SK-N-SH treated with all-trans-retinoic acid at 6 μM for 48 hours (cell line): Measurements from ENCODE around the gene ALOX15.
"Not testable (repeated sequence)": the region's sequence is repeated elsewhere in the genome, so short reads cannot be mapped to it uniquely, and the experiment has no call there.

ENCODE experiments used
- ATAC-seq: fragments of 200-7000 bp; cut with Tn5 transposase; 3 replicates; pipeline ENCODE4 v1.9.1; 2020; ENCODE audit warnings: mild to moderate bottlenecking, moderate library complexity
- ARNTL ChIP-seq: fragments of 450-650 bp; formaldehyde crosslinking; IDR thresholded peaks from 2 replicates; pipeline ENCODE4 v1.5.0; 2020; ENCODE audit warnings: low read depth, mild to moderate bottlenecking, moderate library complexity, borderline replicate concordance
- BACH2 ChIP-seq: fragments of 250-450 bp; sonication (Bioruptor Pico); IDR thresholded peaks from 2 replicates; pipeline ENCODE4 v1.9.0; 2021; ENCODE audit warnings: mild to moderate bottlenecking, borderline replicate concordance
- CREB5 ChIP-seq: fragments of 250-450 bp; sonication (Bioruptor Pico); IDR thresholded peaks from 2 replicates; pipeline ENCODE4 v1.5.1; 2020; ENCODE audit warnings: low read depth, mild to moderate bottlenecking, moderate library complexity
- CSDC2 ChIP-seq: fragments of 250-450 bp; sonication (Bioruptor Pico); IDR thresholded peaks from 2 replicates; pipeline ENCODE4 v1.5.0; 2020; ENCODE audit warnings: mild to moderate bottlenecking, moderate library complexity
- CSRNP3 ChIP-seq: fragments of 250-450 bp; sonication (Bioruptor Pico); IDR thresholded peaks from 2 replicates; pipeline ENCODE4 v1.5.1; 2021; ENCODE audit warnings: mild to moderate bottlenecking, moderate library complexity
- ESRRG ChIP-seq: fragments of 250-450 bp; sonication (Bioruptor Pico); IDR thresholded peaks from 2 replicates; pipeline ENCODE4 v1.6.1; 2021; ENCODE audit warnings: mild to moderate bottlenecking
- GLIS3 ChIP-seq: fragments of 250-450 bp; sonication (Bioruptor Pico); IDR thresholded peaks from 2 replicates; pipeline ENCODE4 v1.5.0; 2020; ENCODE audit warnings: mild to moderate bottlenecking, moderate library complexity
- OSR1 ChIP-seq: fragments of 250-450 bp; sonication (Bioruptor Pico); IDR thresholded peaks from 2 replicates; pipeline ENCODE4 v1.8.0; 2022; ENCODE audit warnings: moderate library complexity, mild to moderate bottlenecking, inconsistent platforms
- PATZ1 ChIP-seq: fragments of 250-450 bp; sonication (Bioruptor Pico); IDR thresholded peaks from 2 replicates; pipeline ENCODE4 v1.8.0; 2020; ENCODE audit warnings: mild to moderate bottlenecking, moderate library complexity, borderline replicate concordance
- POU6F1 ChIP-seq: fragments of 250-450 bp; sonication (Bioruptor Pico); IDR thresholded peaks from 2 replicates; pipeline ENCODE4 v1.8.0; 2021; ENCODE audit warnings: low read depth, mild to moderate bottlenecking, moderate library complexity, borderline replicate concordance
- PPARA ChIP-seq: fragments of 250-450 bp; sonication (Bioruptor Pico); IDR thresholded peaks from 2 replicates; pipeline ENCODE4 v1.5.0; 2020; ENCODE audit warnings: mild to moderate bottlenecking, borderline replicate concordance
- SNAI2 ChIP-seq: fragments of 250-450 bp; sonication (Bioruptor Pico); IDR thresholded peaks from 2 replicates; pipeline ENCODE4 v1.5.0; 2020; ENCODE audit warnings: mild to moderate bottlenecking, moderate library complexity
- TCF4 ChIP-seq: fragments of 250-450 bp; sonication (Bioruptor Pico); IDR thresholded peaks from 2 replicates; pipeline ENCODE4 v1.8.0; 2021; ENCODE audit warnings: mild to moderate bottlenecking, moderate library complexity, borderline replicate concordance
- TOX ChIP-seq: fragments of 250-450 bp; sonication (Bioruptor Pico); IDR thresholded peaks from 2 replicates; pipeline ENCODE4 v1.8.0; 2021; ENCODE audit warnings: mild to moderate bottlenecking, moderate library complexity, borderline replicate concordance
- TSHZ2 ChIP-seq: fragments of 250-450 bp; sonication (Bioruptor Pico); IDR thresholded peaks from 2 replicates; pipeline ENCODE4 v1.5.0; 2020; ENCODE audit warnings: mild to moderate bottlenecking, moderate library complexity
- ZC3H10 ChIP-seq: fragments of 250-450 bp; sonication (Bioruptor Pico); IDR thresholded peaks from 2 replicates; pipeline ENCODE4 v1.5.1; 2021; ENCODE audit warnings: mild to moderate bottlenecking, moderate library complexity
- ZFP3 ChIP-seq: fragments of 250-450 bp; sonication (Bioruptor Pico); IDR thresholded peaks from 2 replicates; pipeline ENCODE4 v1.5.0; 2020; ENCODE audit warnings: mild to moderate bottlenecking, moderate library complexity
- ZFP30 ChIP-seq: fragments of 450-650 bp; formaldehyde crosslinking; IDR thresholded peaks from 2 replicates; pipeline ENCODE4 v1.5.0; 2022; ENCODE audit warnings: mild to moderate bottlenecking, moderate library complexity
- ZNF565 ChIP-seq: fragments of 450-650 bp; formaldehyde crosslinking; conservative IDR thresholded peaks from 2 replicates; pipeline ENCODE4 v1.5.0; 2020; ENCODE audit warnings: low read depth, mild to moderate bottlenecking, moderate library complexity
- ZNF70 ChIP-seq: fragments of 450-650 bp; formaldehyde crosslinking; IDR thresholded peaks from 2 replicates; pipeline ENCODE4 v1.5.0; 2020; ENCODE audit warnings: mild to moderate bottlenecking, moderate library complexity
- ZNF8 ChIP-seq: fragments of 450-650 bp; formaldehyde crosslinking; IDR thresholded peaks from 2 replicates; pipeline ENCODE4 v1.5.0; 2020; ENCODE audit warnings: mild to moderate bottlenecking, moderate library complexity

ALOX15 gene

GRCh38 chr17:4609761-4610160 is 31.7 kb downstream of the ALOX15 start:
- TF ChIP-seq ZFP30 (CRISPR knock-in tag): no peak
- no peak for TF ChIP-seq ZFP3 (CRISPR knock-in tag)
- no peak for TF ChIP-seq CREB5
- no peak for ATAC-seq

- ATAC-seq: no peak
- TF ChIP-seq GLIS3: no peak
- TF ChIP-seq TOX: no peak
- no peak for TF ChIP-seq POU6F1 (CRISPR knock-in tag)
- TF ChIP-seq ZC3H10 (CRISPR knock-in tag): no peak
- no peak for TF ChIP-seq ZNF70 (CRISPR knock-in tag)
- TF ChIP-seq ZNF565 (CRISPR knock-in tag): no peak
- TF ChIP-seq ARNTL: no peak
- no peak for TF ChIP-seq BACH2 (CRISPR knock-in tag)
- TF ChIP-seq TCF4 (CRISPR knock-in tag): no peak
- TF ChIP-seq CSRNP3: no peak
- no peak for TF ChIP-seq OSR1 (CRISPR knock-in tag)
- TF ChIP-seq TSHZ2 (CRISPR knock-in tag): no peak
Observed at GRCh38 chr17:4607773-4608187, 33.7 kb downstream of the ALOX15 start.

GRCh38 chr17:4607261-4607741 is 34.2 kb downstream of the ALOX15 start:
- TF ChIP-seq TCF4 (CRISPR knock-in tag): no peak
- TF ChIP-seq ZNF8 (CRISPR knock-in tag): no peak
- no peak for TF ChIP-seq OSR1 (CRISPR knock-in tag)
- TF ChIP-seq ZC3H10 (CRISPR knock-in tag): no peak
- TF ChIP-seq CSDC2 (CRISPR knock-in tag): no peak
- no peak for TF ChIP-seq PATZ1 (CRISPR knock-in tag)
- no peak for TF ChIP-seq PPARA
- no peak for ATAC-seq

- TF ChIP-seq TOX (no peak), ZFP30 (CRISPR knock-in tag) (no peak), POU6F1 (CRISPR knock-in tag) (no peak), BACH2 (CRISPR knock-in tag) (no peak), SNAI2 (CRISPR knock-in tag) (no peak), OSR1 (CRISPR knock-in tag) (no peak), ZNF565 (CRISPR knock-in tag) (no peak), PPARA (no peak), CSRNP3 (no peak), ZFP3 (CRISPR knock-in tag) (no peak), ZNF70 (CRISPR knock-in tag) (no peak), CREB5 (no peak), CSDC2 (CRISPR knock-in tag) (no peak), TCF4 (CRISPR knock-in tag) (no peak), ESRRG (CRISPR knock-in tag) (no peak)
- no peak for ATAC-seq
Observed at GRCh38 chr17:4605826-4606225, 35.7 kb downstream of the ALOX15 start.

GRCh38 chr17:4604736-4605135 is 36.7 kb downstream of the ALOX15 start:
- not testable (repeated sequence) for ATAC-seq
